HL-60 (cell line): ENCODE measurements around the gene OAS2.

Source experiments
- DNase-seq, 2 experiments: peaks; one replicate each; pipeline ENCODE4 v3.0.0-alpha.2; 2010 to 2020; ENCODE audit warnings: low read depth in 1 of 2, low spot score in 1 of 2
- H3K27ac ChIP-seq: fragments of 250-450 bp; sonication (Bioruptor Pico); replicated peaks from 2 replicates; pipeline ENCODE4 v1.5.1; 2020; ENCODE audit warnings: mild to moderate bottlenecking, moderate library complexity
- H3K27me3 ChIP-seq: fragments of 250-450 bp; sonication (Bioruptor Pico); 2 replicates; pipeline ENCODE4 v1.5.1; 2021; ENCODE audit warnings: mild to moderate bottlenecking, moderate library complexity; ENCODE audit not compliant: insufficient read depth, poor library complexity, severe bottlenecking
- H3K4me3 ChIP-seq: replicated peaks from 2 replicates; pipeline ENCODE4 v1.5.1; 2011; ENCODE audit warnings: mild to moderate bottlenecking, control low read depth, low read length; ENCODE audit not compliant: insufficient read depth
- GABPA ChIP-seq: IDR thresholded peaks from 2 replicates; pipeline ENCODE4 v1.6.1; 2012; ENCODE audit warnings: low read depth
- POLR2AphosphoS5 ChIP-seq: IDR thresholded peaks from 2 replicates; pipeline ENCODE4 v1.6.1; 2012; ENCODE audit warnings: low read depth
- SPI1 ChIP-seq: IDR thresholded peaks from 2 replicates; pipeline ENCODE4 v1.6.1; 2012; ENCODE audit warnings: low read depth, mild to moderate bottlenecking, borderline replicate concordance
- TF ChIP-seq, protein P1 (sequence below): IDR thresholded peaks from one replicate; pipeline ENCODE4 v1.5.1; 2011; ENCODE audit warnings: low read length, control low read depth, inconsistent platforms; ENCODE audit not compliant: insufficient read depth
- TF ChIP-seq, protein P2 (sequence below): IDR thresholded peaks from 2 replicates; pipeline ENCODE4 v1.6.1; 2012; ENCODE audit warnings: low read depth; ENCODE audit not compliant: insufficient replicate concordance

OAS2 gene

DNA sequence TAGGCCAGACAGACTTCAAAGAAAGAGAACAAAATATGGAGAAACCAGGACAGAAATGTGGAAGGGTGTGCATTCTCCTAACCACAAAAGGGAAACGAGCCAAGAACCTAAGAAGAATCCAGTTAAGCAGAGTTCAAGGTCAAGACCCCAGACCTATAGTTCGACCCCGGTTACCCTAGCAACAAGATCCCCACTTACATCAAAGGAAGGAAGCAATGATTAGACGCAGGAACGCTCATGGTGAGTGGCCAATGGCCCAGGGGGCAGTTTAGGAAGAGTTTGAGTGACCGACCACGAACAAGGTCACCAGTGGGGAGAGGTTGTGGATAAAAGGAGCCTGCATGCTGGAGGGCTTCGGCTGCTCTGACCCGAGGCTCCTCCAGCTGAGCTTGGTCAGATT lies 36.2 kb downstream of the OAS2 start:
- no peak overlapping the region for H3K4me3 ChIP-seq

GRCh38 chr12:113016796-113017195 lies 38.5 kb downstream of the OAS2 start:
- DNase-seq: no peak
- TF ChIP-seq GABPA: no peak
- no peak for TF ChIP-seq POLR2AphosphoS5
- no peak for TF ChIP-seq SPI1
- TF ChIP-seq, protein P1, sequence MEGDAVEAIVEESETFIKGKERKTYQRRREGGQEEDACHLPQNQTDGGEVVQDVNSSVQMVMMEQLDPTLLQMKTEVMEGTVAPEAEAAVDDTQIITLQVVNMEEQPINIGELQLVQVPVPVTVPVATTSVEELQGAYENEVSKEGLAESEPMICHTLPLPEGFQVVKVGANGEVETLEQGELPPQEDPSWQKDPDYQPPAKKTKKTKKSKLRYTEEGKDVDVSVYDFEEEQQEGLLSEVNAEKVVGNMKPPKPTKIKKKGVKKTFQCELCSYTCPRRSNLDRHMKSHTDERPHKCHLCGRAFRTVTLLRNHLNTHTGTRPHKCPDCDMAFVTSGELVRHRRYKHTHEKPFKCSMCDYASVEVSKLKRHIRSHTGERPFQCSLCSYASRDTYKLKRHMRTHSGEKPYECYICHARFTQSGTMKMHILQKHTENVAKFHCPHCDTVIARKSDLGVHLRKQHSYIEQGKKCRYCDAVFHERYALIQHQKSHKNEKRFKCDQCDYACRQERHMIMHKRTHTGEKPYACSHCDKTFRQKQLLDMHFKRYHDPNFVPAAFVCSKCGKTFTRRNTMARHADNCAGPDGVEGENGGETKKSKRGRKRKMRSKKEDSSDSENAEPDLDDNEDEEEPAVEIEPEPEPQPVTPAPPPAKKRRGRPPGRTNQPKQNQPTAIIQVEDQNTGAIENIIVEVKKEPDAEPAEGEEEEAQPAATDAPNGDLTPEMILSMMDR: no peak
- peaks cover 4% of the 10 kb centered on the region for H3K27me3 ChIP-seq
- H3K27ac ChIP-seq: no peak overlapping the region
- H3K4me3 ChIP-seq: no peak overlapping the region

More for the DNA sequence above, 36.2 kb downstream of the OAS2 start:
- TF ChIP-seq, protein P1: no peak
- TF ChIP-seq POLR2AphosphoS5: no peak
- TF ChIP-seq, protein P2, sequence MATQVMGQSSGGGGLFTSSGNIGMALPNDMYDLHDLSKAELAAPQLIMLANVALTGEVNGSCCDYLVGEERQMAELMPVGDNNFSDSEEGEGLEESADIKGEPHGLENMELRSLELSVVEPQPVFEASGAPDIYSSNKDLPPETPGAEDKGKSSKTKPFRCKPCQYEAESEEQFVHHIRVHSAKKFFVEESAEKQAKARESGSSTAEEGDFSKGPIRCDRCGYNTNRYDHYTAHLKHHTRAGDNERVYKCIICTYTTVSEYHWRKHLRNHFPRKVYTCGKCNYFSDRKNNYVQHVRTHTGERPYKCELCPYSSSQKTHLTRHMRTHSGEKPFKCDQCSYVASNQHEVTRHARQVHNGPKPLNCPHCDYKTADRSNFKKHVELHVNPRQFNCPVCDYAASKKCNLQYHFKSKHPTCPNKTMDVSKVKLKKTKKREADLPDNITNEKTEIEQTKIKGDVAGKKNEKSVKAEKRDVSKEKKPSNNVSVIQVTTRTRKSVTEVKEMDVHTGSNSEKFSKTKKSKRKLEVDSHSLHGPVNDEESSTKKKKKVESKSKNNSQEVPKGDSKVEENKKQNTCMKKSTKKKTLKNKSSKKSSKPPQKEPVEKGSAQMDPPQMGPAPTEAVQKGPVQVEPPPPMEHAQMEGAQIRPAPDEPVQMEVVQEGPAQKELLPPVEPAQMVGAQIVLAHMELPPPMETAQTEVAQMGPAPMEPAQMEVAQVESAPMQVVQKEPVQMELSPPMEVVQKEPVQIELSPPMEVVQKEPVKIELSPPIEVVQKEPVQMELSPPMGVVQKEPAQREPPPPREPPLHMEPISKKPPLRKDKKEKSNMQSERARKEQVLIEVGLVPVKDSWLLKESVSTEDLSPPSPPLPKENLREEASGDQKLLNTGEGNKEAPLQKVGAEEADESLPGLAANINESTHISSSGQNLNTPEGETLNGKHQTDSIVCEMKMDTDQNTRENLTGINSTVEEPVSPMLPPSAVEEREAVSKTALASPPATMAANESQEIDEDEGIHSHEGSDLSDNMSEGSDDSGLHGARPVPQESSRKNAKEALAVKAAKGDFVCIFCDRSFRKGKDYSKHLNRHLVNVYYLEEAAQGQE: no peak
- no peak for TF ChIP-seq GABPA
- Histone ChIP-seq H3K27ac (no peak overlapping the region), H3K27me3 (peaks cover 2% of the 10 kb centered on the region)
- no peak for DNase-seq

DNA sequence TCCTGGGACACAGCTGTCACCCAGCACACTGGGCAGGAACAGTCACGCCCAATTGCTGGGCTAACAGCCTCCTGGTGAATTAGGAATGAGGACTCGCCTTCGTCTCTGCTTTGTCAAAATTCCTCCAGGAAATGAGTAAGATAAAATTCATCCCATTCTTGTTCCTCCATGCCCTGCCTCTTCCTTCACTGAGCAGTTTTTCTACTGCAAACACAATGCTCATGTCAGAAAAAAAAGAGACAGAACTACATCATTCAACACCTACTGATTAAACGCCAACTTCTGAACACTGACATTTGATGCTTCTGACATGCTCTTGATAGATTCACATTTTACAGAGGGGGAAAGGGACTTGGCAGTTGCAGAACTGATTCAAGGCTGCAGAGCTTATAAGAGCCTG lies 40.7 kb downstream of the OAS2 start:
- no peak for DNase-seq
- H3K27me3 ChIP-seq: peaks cover 10% of the 10 kb centered on the region
- no peak overlapping the region for H3K27ac ChIP-seq
- H3K4me3 ChIP-seq: no peak overlapping the region
- TF ChIP-seq, protein P1: no peak
- TF ChIP-seq, protein P2: no peak
- TF ChIP-seq SPI1: no peak

- DNase-seq: no peak
- TF ChIP-seq GABPA: no peak
- TF ChIP-seq, protein P2: no peak
- TF ChIP-seq SPI1: no peak
- TF ChIP-seq POLR2AphosphoS5: no peak
- TF ChIP-seq, protein P1: no peak
- Histone ChIP-seq H3K27me3 (peaks cover 10% of the 10 kb centered on the region), H3K27ac (no peak overlapping the region), H3K4me3 (no peak overlapping the region)
Observed at GRCh38 chr12:113021500-113021899, 43.2 kb downstream of the OAS2 start.
